Measurements from ENCODE around the gene BSN.

Gene BSN

DNA sequence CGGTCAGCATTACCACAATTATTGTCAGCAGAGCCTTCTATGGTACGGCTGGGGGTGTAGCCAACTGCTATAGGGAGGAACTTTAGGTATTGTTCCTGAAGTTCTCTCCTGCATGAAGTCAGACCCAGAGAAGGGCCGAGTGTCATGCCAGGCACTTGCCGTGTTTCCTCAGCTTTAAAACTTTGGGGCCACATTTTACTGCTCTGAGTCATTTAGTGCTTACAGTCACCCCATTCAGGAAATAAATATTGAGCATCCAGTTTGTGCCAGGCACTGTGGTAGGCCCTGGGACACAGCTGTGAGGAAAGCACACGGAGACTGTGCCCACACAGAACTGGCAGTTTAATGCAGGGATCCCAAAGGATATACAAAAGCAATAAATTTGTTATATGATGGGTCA, 65.4 kb downstream of the BSN start:
- TF ChIP-seq, protein P1, sequence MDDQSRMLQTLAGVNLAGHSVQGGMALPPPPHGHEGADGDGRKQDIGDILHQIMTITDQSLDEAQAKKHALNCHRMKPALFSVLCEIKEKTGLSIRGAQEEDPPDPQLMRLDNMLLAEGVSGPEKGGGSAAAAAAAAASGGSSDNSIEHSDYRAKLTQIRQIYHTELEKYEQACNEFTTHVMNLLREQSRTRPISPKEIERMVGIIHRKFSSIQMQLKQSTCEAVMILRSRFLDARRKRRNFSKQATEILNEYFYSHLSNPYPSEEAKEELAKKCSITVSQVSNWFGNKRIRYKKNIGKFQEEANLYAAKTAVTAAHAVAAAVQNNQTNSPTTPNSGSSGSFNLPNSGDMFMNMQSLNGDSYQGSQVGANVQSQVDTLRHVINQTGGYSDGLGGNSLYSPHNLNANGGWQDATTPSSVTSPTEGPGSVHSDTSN (CRISPR knock-in tag; IDR thresholded peaks at IDR 0.05) = no peak
- TF ChIP-seq, protein P2, sequence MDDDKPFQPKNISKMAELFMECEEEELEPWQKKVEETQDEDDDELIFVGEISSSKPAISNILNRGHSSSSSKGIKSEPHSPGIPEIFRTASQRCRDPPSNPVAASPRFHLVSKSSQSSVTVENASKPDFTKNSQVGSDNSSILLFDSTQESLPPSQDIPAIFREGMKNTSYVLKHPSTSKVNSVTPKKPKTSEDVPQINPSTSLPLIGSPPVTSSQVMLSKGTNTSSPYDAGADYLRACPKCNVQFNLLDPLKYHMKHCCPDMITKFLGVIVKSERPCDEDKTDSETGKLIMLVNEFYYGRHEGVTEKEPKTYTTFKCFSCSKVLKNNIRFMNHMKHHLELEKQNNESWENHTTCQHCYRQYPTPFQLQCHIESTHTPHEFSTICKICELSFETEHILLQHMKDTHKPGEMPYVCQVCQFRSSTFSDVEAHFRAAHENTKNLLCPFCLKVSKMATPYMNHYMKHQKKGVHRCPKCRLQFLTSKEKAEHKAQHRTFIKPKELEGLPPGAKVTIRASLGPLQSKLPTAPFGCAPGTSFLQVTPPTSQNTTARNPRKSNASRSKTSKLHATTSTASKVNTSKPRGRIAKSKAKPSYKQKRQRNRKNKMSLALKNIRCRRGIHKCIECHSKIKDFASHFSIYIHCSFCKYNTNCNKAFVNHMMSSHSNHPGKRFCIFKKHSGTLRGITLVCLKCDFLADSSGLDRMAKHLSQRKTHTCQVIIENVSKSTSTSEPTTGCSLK (tag by site-specific recombination; IDR thresholded peaks at IDR 0.05) = no peak
- TF ChIP-seq ZNF366 (tag by site-specific recombination; conservative IDR thresholded peaks at IDR 0.05) = no peak
- no peak overlapping the region for H3K27ac ChIP-seq (ENCODE audit: extremely low read depth, low read depth, low read length)
- no peak overlapping the region for H3K4me3 ChIP-seq (ENCODE audit: low read depth, low read length)
- no peaks in the 10 kb centered on the region for H3K4me1 ChIP-seq (ENCODE audit: control insufficient read depth, insufficient read depth, low read length)
- no peaks in the 10 kb centered on the region for H3K9me3 ChIP-seq (ENCODE audit: control insufficient read depth, insufficient read depth, low read depth, low read length)
- POLR2A ChIA-PET = no interaction called here
- CTCF ChIA-PET = interaction anchor here (0.7 kb wide), 1 partner anchor 61 kb away, joined by 4 read pairs; no protein-coding TSS in a partner anchor
- no peaks in the 10 kb centered on the region for H3K36me3 ChIP-seq (ENCODE audit: control insufficient read depth in 2 of 2, insufficient read depth in 1 of 2, low read length in 2 of 2)

DNA sequence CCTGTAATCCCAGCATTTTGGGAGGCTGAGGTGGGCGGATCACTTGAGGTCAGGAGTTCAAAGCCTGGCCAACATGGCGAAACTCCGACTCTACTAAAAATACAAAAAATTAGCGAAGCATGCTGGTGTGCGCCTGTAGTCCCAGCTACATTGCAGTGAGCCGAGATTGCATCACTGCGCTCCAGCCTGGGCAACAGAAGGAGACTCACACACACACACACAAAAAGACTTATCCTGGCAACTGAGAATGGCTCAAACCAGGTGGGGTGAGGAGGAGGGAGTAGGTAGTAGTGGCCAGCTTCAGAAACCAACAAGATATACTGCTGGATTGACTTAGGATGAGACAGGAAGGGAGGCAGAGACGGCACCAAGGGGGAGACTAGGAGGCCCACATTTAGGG, 66.5 kb downstream of the BSN start:
- H3K9me3 ChIP-seq (ENCODE audit: control insufficient read depth, insufficient read depth, low read depth, low read length) = no peaks in the 10 kb centered on the region
- H3K4me1 ChIP-seq (ENCODE audit: control insufficient read depth, insufficient read depth, low read length) = no peaks in the 10 kb centered on the region
- H3K4me3 ChIP-seq (ENCODE audit: low read depth, low read length) = no peak overlapping the region
- H3K36me3 ChIP-seq (ENCODE audit: control insufficient read depth in 2 of 2, insufficient read depth in 1 of 2, low read length in 2 of 2) = peaks cover 0 to 5% of the 10 kb centered on the region in 2 experiments; a peak in 1 of 3 replicates
- POLR2A ChIA-PET = no interaction called here
- CTCF ChIA-PET = interaction anchor here (0.5 kb wide), 1 partner anchor 54 kb away, joined by 3 read pairs; no protein-coding TSS in a partner anchor
- no peak overlapping the region for H3K27ac ChIP-seq (ENCODE audit: extremely low read depth, low read depth, low read length)
- TF ChIP-seq MEIS1 (CRISPR knock-in tag; IDR thresholded peaks at IDR 0.05; ENCODE audit: borderline replicate concordance) (no peak), ZNF677 (tag by site-specific recombination; IDR thresholded peaks at IDR 0.05) (no peak), ZBTB7A (tag by site-specific recombination; IDR thresholded peaks at IDR 0.05; ENCODE audit: low read depth) (no peak), GLI2 (tag by site-specific recombination; IDR thresholded peaks at IDR 0.05; ENCODE audit: borderline replicate concordance, low read depth) (no peak), ZNF843 (tag by site-specific recombination; IDR thresholded peaks at IDR 0.05) (no peak), TCF7L2 (IDR thresholded peaks at IDR 0.05; ENCODE audit: borderline replicate concordance, low read depth, low read length) (no peak), OSR2 (tag by site-specific recombination; IDR thresholded peaks at IDR 0.05) (no peak), ZNF670 (tag by site-specific recombination; IDR thresholded peaks at IDR 0.05; ENCODE audit: low read depth) (no peak), ZNF341 (tag by site-specific recombination; IDR thresholded peaks at IDR 0.05; ENCODE audit: low read depth) (no peak), GLI4 (tag by site-specific recombination; IDR thresholded peaks at IDR 0.05) (no peak), ZEB2 (tag by site-specific recombination; IDR thresholded peaks at IDR 0.05) (no peak), ZNF510 (tag by site-specific recombination; IDR thresholded peaks at IDR 0.05; ENCODE audit: insufficient replicate concordance) (no peak), KLF7 (tag by site-specific recombination; IDR thresholded peaks at IDR 0.05; ENCODE audit: borderline replicate concordance) (no peak)
- TF ChIP-seq, protein P3, sequence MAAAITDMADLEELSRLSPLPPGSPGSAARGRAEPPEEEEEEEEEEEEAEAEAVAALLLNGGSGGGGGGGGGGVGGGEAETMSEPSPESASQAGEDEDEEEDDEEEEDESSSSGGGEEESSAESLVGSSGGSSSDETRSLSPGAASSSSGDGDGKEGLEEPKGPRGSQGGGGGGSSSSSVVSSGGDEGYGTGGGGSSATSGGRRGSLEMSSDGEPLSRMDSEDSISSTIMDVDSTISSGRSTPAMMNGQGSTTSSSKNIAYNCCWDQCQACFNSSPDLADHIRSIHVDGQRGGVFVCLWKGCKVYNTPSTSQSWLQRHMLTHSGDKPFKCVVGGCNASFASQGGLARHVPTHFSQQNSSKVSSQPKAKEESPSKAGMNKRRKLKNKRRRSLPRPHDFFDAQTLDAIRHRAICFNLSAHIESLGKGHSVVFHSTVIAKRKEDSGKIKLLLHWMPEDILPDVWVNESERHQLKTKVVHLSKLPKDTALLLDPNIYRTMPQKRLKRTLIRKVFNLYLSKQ (tag by site-specific recombination; IDR thresholded peaks at IDR 0.05; ENCODE audit: borderline replicate concordance) = no peak
- TF ChIP-seq, protein P4, sequence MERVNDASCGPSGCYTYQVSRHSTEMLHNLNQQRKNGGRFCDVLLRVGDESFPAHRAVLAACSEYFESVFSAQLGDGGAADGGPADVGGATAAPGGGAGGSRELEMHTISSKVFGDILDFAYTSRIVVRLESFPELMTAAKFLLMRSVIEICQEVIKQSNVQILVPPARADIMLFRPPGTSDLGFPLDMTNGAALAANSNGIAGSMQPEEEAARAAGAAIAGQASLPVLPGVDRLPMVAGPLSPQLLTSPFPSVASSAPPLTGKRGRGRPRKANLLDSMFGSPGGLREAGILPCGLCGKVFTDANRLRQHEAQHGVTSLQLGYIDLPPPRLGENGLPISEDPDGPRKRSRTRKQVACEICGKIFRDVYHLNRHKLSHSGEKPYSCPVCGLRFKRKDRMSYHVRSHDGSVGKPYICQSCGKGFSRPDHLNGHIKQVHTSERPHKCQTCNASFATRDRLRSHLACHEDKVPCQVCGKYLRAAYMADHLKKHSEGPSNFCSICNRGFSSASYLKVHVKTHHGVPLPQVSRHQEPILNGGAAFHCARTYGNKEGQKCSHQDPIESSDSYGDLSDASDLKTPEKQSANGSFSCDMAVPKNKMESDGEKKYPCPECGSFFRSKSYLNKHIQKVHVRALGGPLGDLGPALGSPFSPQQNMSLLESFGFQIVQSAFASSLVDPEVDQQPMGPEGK (tag by site-specific recombination; IDR thresholded peaks at IDR 0.05) = no peak
- TF ChIP-seq, protein P5, sequence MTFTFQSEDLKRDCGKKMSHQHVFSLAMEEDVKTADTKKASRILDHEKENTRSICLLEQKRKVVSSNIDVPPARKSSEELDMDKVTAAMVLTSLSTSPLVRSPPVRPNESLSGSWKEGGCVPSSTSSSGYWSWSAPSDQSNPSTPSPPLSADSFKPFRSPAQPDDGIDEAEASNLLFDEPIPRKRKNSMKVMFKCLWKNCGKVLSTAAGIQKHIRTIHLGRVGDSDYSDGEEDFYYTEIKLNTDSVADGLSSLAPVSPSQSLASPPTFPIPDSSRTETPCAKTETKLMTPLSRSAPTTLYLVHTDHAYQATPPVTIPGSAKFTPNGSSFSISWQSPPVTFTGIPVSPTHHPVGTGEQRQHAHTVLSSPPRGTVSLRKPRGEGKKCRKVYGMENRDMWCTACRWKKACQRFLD (tag by site-specific recombination; IDR thresholded peaks at IDR 0.05) = no peak
- TF ChIP-seq, protein P1 (CRISPR knock-in tag; IDR thresholded peaks at IDR 0.05) = no peak
- TF ChIP-seq, protein P6, sequence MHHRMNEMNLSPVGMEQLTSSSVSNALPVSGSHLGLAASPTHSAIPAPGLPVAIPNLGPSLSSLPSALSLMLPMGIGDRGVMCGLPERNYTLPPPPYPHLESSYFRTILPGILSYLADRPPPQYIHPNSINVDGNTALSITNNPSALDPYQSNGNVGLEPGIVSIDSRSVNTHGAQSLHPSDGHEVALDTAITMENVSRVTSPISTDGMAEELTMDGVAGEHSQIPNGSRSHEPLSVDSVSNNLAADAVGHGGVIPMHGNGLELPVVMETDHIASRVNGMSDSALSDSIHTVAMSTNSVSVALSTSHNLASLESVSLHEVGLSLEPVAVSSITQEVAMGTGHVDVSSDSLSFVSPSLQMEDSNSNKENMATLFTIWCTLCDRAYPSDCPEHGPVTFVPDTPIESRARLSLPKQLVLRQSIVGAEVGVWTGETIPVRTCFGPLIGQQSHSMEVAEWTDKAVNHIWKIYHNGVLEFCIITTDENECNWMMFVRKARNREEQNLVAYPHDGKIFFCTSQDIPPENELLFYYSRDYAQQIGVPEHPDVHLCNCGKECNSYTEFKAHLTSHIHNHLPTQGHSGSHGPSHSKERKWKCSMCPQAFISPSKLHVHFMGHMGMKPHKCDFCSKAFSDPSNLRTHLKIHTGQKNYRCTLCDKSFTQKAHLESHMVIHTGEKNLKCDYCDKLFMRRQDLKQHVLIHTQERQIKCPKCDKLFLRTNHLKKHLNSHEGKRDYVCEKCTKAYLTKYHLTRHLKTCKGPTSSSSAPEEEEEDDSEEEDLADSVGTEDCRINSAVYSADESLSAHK (tag by site-specific recombination; IDR thresholded peaks at IDR 0.05) = no peak
